Osteocyte (in vitro differentiated cells): Measurements from ENCODE around the gene CPSF3. TPM values are rescaled to one million over a fixed set of nuclear protein-coding genes. Genes with fewer than 3 reads are reported as not detected.

Experiments used
- DNase-seq: peaks from one replicate; pipeline ENCODE4 v3.0.0; 2021; ENCODE audit warnings: mixed read lengths; ENCODE audit not compliant: unreplicated experiment; ENCODE audit errors: extremely low spot score
- H3K27ac Mint-ChIP-seq: one replicate; pipeline ENCODE4 v1.8.0; 2021; ENCODE audit warnings: mild to moderate bottlenecking, mixed read lengths; ENCODE audit not compliant: unreplicated experiment
- H3K27me3 Mint-ChIP-seq: one replicate; pipeline ENCODE4 v1.8.0; 2021; ENCODE audit warnings: mixed read lengths; ENCODE audit not compliant: unreplicated experiment
- H3K36me3 Mint-ChIP-seq: one replicate; pipeline ENCODE4 v1.8.0; 2021; ENCODE audit warnings: mixed read lengths; ENCODE audit not compliant: unreplicated experiment
- H3K4me1 Mint-ChIP-seq: one replicate; pipeline ENCODE4 v1.8.0; 2021; ENCODE audit warnings: mixed read lengths; ENCODE audit not compliant: unreplicated experiment
- H3K4me3 Mint-ChIP-seq: one replicate; pipeline ENCODE4 v1.8.0; 2021; ENCODE audit warnings: mild to moderate bottlenecking, moderate library complexity, mixed read lengths; ENCODE audit not compliant: unreplicated experiment
- H3K9me3 Mint-ChIP-seq: one replicate; pipeline ENCODE4 v1.8.0; 2021; ENCODE audit warnings: mixed read lengths; ENCODE audit not compliant: unreplicated experiment
- CTCF ChIP-seq: fragments of 200-600 bp; sonication (generic); IDR thresholded peaks from 2 replicates; pipeline ENCODE4 v1.5.0; 2021; ENCODE audit warnings: antibody characterized with exemption, mild to moderate bottlenecking, moderate library complexity
- total RNA-seq: library from RNA; stranded (reverse); gene quantifications from 2 replicates; pipeline ENCODE4 v1.2.1, GENCODE V29; 2021

Gene CPSF3
- total RNA-seq, 1 donor from 2014 or later, result 27.7 TPM

GRCh38 chr2:9408641-9409151, 14.8 kb upstream of the CPSF3 start:
- Mint-ChIP-seq H3K27me3 (no peaks in the 10 kb centered on the region), H3K4me3 (no peak overlapping the region), H3K36me3 (peaks cover 45% of the 10 kb centered on the region), H3K27ac (peak overlapping the region; percentile 35), H3K4me1 (peaks cover 22% of the 10 kb centered on the region), H3K9me3 (no peaks in the 10 kb centered on the region)
- no peak for TF ChIP-seq CTCF
- DNase-seq, result peak; percentile 57

- no peak for TF ChIP-seq CTCF
- no peaks in the 10 kb centered on the region for H3K27me3 Mint-ChIP-seq
- peaks cover 16% of the 10 kb centered on the region for H3K4me1 Mint-ChIP-seq
- peak overlapping the region; percentile 34 for H3K27ac Mint-ChIP-seq
- DNase-seq, result peak; percentile 32
- no peak overlapping the region for H3K4me3 Mint-ChIP-seq
- H3K9me3 Mint-ChIP-seq, result no peaks in the 10 kb centered on the region
- H3K36me3 Mint-ChIP-seq, result peaks cover 41% of the 10 kb centered on the region
Observed at GRCh38 chr2:9410108-9410507, 13.3 kb upstream of the CPSF3 start.

GRCh38 chr2:9412781-9413180, 10.7 kb upstream of the CPSF3 start:
- Mint-ChIP-seq H3K4me3 (no peak overlapping the region), H3K4me1 (peaks cover 11% of the 10 kb centered on the region), H3K36me3 (peaks cover 41% of the 10 kb centered on the region), H3K27ac (no peak overlapping the region), H3K27me3 (no peaks in the 10 kb centered on the region), H3K9me3 (no peaks in the 10 kb centered on the region)
- DNase-seq, result no peak
- no peak for TF ChIP-seq CTCF

GRCh38 chr2:9415516-9416169, 7.8 kb upstream of the CPSF3 start:
- peaks cover 34% of the 10 kb centered on the region for H3K36me3 Mint-ChIP-seq
- peaks cover 7% of the 10 kb centered on the region for H3K4me1 Mint-ChIP-seq
- H3K27me3 Mint-ChIP-seq, result no peaks in the 10 kb centered on the region
- H3K27ac Mint-ChIP-seq, result no peak overlapping the region
- no peak overlapping the region for H3K4me3 Mint-ChIP-seq
- no peak for TF ChIP-seq CTCF
- no peak for DNase-seq
- no peaks in the 10 kb centered on the region for H3K9me3 Mint-ChIP-seq

- Mint-ChIP-seq H3K27ac (no peak overlapping the region), H3K36me3 (peaks cover 27% of the 10 kb centered on the region), H3K4me3 (no peak overlapping the region), H3K9me3 (no peaks in the 10 kb centered on the region), H3K27me3 (no peaks in the 10 kb centered on the region), H3K4me1 (peaks cover 10% of the 10 kb centered on the region)
- DNase-seq, result no peak
- no peak for TF ChIP-seq CTCF
Observed at GRCh38 chr2:9416267-9416961, 7.0 kb upstream of the CPSF3 start.
